Inflammatory macrophage treated with lipopolysaccharide for 1 hour (primary cell): ENCODE data around the gene SNHG17.
"Not testable (repeated sequence)": the region's sequence is repeated elsewhere in the genome, so short reads cannot be mapped to it uniquely, and the experiment has no call there.

Experiments
- DNase-seq, 2 donors: peaks; one replicate each; pipeline ENCODE4 v3.0.0-alpha.2; 2020 to 2022

The SNHG17 gene

GRCh38 chr20:38447251-38447661 is 12.1 kb upstream of the SNHG17 start:
- no peak for DNase-seq

- DNase-seq = peak; percentile 86 to 96
These were observed 11.5 kb upstream of the SNHG17 start for GRCh38 chr20:38446441-38447209.

- DNase-seq = no peak
These were observed 10.8 kb upstream of the SNHG17 start for GRCh38 chr20:38445901-38446425.

- DNase-seq = peak in 1 of 2 donors; percentile 51
These were observed 10.3 kb upstream of the SNHG17 start for GRCh38 chr20:38445381-38445796.

- no peak for DNase-seq
These were observed 6.8 kb upstream of the SNHG17 start for GRCh38 chr20:38441916-38442315.

- DNase-seq = not testable (repeated sequence)
These were observed 6.0 kb upstream of the SNHG17 start for GRCh38 chr20:38441110-38441509.

GRCh38 chr20:38437796-38438195 is 2.7 kb upstream of the SNHG17 start:
- no peak for DNase-seq

GRCh38 chr20:38435555-38435939 is 419 bp upstream of the SNHG17 start:
- no peak for DNase-seq

- DNase-seq = peak; percentile 51 to 59
These were observed 807 bp downstream of the SNHG17 start for GRCh38 chr20:38434301-38434741.

- no peak for DNase-seq
These were observed 1.7 kb downstream of the SNHG17 start for GRCh38 chr20:38433304-38433972.

- DNase-seq = not testable (repeated sequence)
These were observed 2.3 kb downstream of the SNHG17 start for GRCh38 chr20:38432870-38433269.

GRCh38 chr20:38432292-38432691 is 2.8 kb downstream of the SNHG17 start:
- DNase-seq = no peak

GRCh38 chr20:38430679-38431325 is 4.3 kb downstream of the SNHG17 start:
- no peak for DNase-seq

GRCh38 chr20:38429301-38429700 is 5.8 kb downstream of the SNHG17 start:
- DNase-seq = no peak

- DNase-seq = no peak
These were observed 6.3 kb downstream of the SNHG17 start for GRCh38 chr20:38428800-38429199.

- DNase-seq = no peak
These were observed 7.5 kb downstream of the SNHG17 start for GRCh38 chr20:38427655-38428023.

- DNase-seq = peak; percentile 76 to 94
These were observed 8.9 kb downstream of the SNHG17 start for GRCh38 chr20:38426006-38426897.

- no peak for DNase-seq
These were observed 10.7 kb downstream of the SNHG17 start for GRCh38 chr20:38424401-38424800.

GRCh38 chr20:38423541-38423940 is 11.6 kb downstream of the SNHG17 start:
- DNase-seq = no peak

- DNase-seq = no peak
These were observed 13.2 kb downstream of the SNHG17 start for GRCh38 chr20:38421915-38422314.

- DNase-seq = no peak
These were observed 14.6 kb downstream of the SNHG17 start for GRCh38 chr20:38420388-38421085.
